Measurements from ENCODE around the gene ELAC1. TPM values are rescaled to one million over a fixed set of nuclear protein-coding genes. Genes with fewer than 3 reads are reported as not detected.
"Not testable (repeated sequence)": the region's sequence is repeated elsewhere in the genome, so short reads cannot be mapped to it uniquely, and the experiment has no call there.

ELAC1 gene
- total and polyA plus RNA-seq, 2 experiments from 2014 or later = 6.2 to 13.1 TPM

- Histone ChIP-seq H3K27me3 (replicated peaks; ENCODE audit: insufficient read depth) (no peaks in the 10 kb centered on the region; the same call in 1 of the 2 replicates), H4K20me1 (ENCODE audit: insufficient read depth) (no peaks in the 10 kb centered on the region), H3K9ac (no peak overlapping the region), H2AFZ (no peak overlapping the region), H3K79me2 (ENCODE audit: insufficient read depth) (no peaks in the 10 kb centered on the region), H3K9me3 (ENCODE audit: low read depth) (no peaks in the 10 kb centered on the region), H3K9me2 (ENCODE audit: insufficient read depth) (no peaks in the 10 kb centered on the region), H3K4me1 (ENCODE audit: insufficient read depth) (no peaks in the 10 kb centered on the region), H3K4me3 (no peak overlapping the region), H3K4me2 (ENCODE audit: unreplicated experiment) (no peak overlapping the region), H3K27ac (no peak overlapping the region), H3K36me3 (ENCODE audit: low read depth) (no peaks in the 10 kb centered on the region), H3F3A (ENCODE audit: insufficient read depth) (no peaks in the 10 kb centered on the region)
- 41 to 53% methylated on average over 1 of the region's 1 CpG for WGBS, 2 experiments (ENCODE audit: low coverage in 1 of 2, low lambda C conversion rate in 2 of 2, missing lambda C conversion rate in 2 of 2)
- in situ Hi-C loops (cut with MboI) = no loop called here
- DNase-seq = peak; percentile 25
- TF ChIP-seq EZH2 (IDR thresholded peaks at IDR 0.05; ENCODE audit: insufficient read depth, poor library complexity, severe bottlenecking) (no peak), EZH2phosphoT487 (IDR thresholded peaks at IDR 0.05; ENCODE audit: insufficient read depth, low read depth) (no peak)
These were observed 5.9 kb upstream of the ELAC1 start for GRCh38 chr18:50961974-50962373.

- Histone ChIP-seq H3K79me2 (ENCODE audit: insufficient read depth) (peaks cover 26% of the 10 kb centered on the region), H3K4me1 (ENCODE audit: insufficient read depth) (peaks cover 20% of the 10 kb centered on the region), H3K27ac (no peak overlapping the region), H3K9me2 (ENCODE audit: insufficient read depth) (no peaks in the 10 kb centered on the region), H3K36me3 (ENCODE audit: low read depth) (no peaks in the 10 kb centered on the region), H3K9me3 (ENCODE audit: low read depth) (no peaks in the 10 kb centered on the region), H3K27me3 (replicated peaks; ENCODE audit: insufficient read depth) (no peaks in the 10 kb centered on the region), H3K9ac (peak overlapping the region; percentile 96; the same call in 1 of the 2 replicates), H3K4me2 (ENCODE audit: unreplicated experiment) (peak overlapping the region; percentile 95), H3F3A (ENCODE audit: insufficient read depth) (peaks cover 28% of the 10 kb centered on the region), H2AFZ (no peak overlapping the region), H3K4me3 (peak overlapping the region; percentile 87; the same call in 1 of the 2 replicates), H4K20me1 (ENCODE audit: insufficient read depth) (no peaks in the 10 kb centered on the region)
- in situ Hi-C loops (cut with MboI) = no loop called here
- DNase-seq = no peak
- 53 to 66% methylated on average over 5 of the region's 5 CpGs for WGBS, 2 experiments (ENCODE audit: low coverage in 1 of 2, low lambda C conversion rate in 2 of 2, missing lambda C conversion rate in 2 of 2)
- TF ChIP-seq EZH2phosphoT487 (IDR thresholded peaks at IDR 0.05; ENCODE audit: insufficient read depth, low read depth) (no peak), EZH2 (IDR thresholded peaks at IDR 0.05; ENCODE audit: insufficient read depth, poor library complexity, severe bottlenecking) (no peak)
These were observed 1.6 kb downstream of the ELAC1 start for GRCh38 chr18:50969448-50969847.

GRCh38 chr18:50970006-50970405, 2.2 kb downstream of the ELAC1 start:
- WGBS, 2 experiments (ENCODE audit: low coverage in 1 of 2, low lambda C conversion rate in 2 of 2, missing lambda C conversion rate in 2 of 2) = 28 to 30% methylated on average over 2 of the region's 2 CpGs
- Histone ChIP-seq H3K27me3 (replicated peaks; ENCODE audit: insufficient read depth) (no peaks in the 10 kb centered on the region), H3K4me3 (no peak overlapping the region)

GRCh38 chr18:50972404-50972803, 4.6 kb downstream of the ELAC1 start:
- H3K9ac ChIP-seq; H3K27ac ChIP-seq; H3K9me2 ChIP-seq (ENCODE audit: insufficient read depth); H3K9me3 ChIP-seq (ENCODE audit: low read depth); in situ Hi-C loops (cut with MboI); H3K4me3 ChIP-seq; H3K4me2 ChIP-seq (ENCODE audit: unreplicated experiment); DNase-seq; H4K20me1 ChIP-seq (ENCODE audit: insufficient read depth); H2AFZ ChIP-seq; H3K27me3 ChIP-seq (replicated peaks; ENCODE audit: insufficient read depth); H3K36me3 ChIP-seq (ENCODE audit: low read depth): not testable (repeated sequence)
- peaks cover 26% of the 10 kb centered on the region for H3F3A ChIP-seq (ENCODE audit: insufficient read depth)
- 79 to 80% methylated on average over 5 of the region's 5 CpGs for WGBS, 2 experiments (ENCODE audit: low coverage in 1 of 2, low lambda C conversion rate in 2 of 2, missing lambda C conversion rate in 2 of 2)
- H3K4me1 ChIP-seq (ENCODE audit: insufficient read depth) = peaks cover 20% of the 10 kb centered on the region
- peaks cover 26% of the 10 kb centered on the region for H3K79me2 ChIP-seq (ENCODE audit: insufficient read depth)

More at GRCh38 chr18:50970006-50970405, 2.2 kb downstream of the ELAC1 start:
- Histone ChIP-seq H3K9ac (no peak overlapping the region), H3K4me2 (ENCODE audit: unreplicated experiment) (no peak overlapping the region), H3K9me2 (ENCODE audit: insufficient read depth) (no peaks in the 10 kb centered on the region), H3K9me3 (ENCODE audit: low read depth) (no peaks in the 10 kb centered on the region), H4K20me1 (ENCODE audit: insufficient read depth) (no peaks in the 10 kb centered on the region), H3K4me1 (ENCODE audit: insufficient read depth) (peaks cover 20% of the 10 kb centered on the region), H3F3A (ENCODE audit: insufficient read depth) (peaks cover 28% of the 10 kb centered on the region), H3K36me3 (ENCODE audit: low read depth) (no peaks in the 10 kb centered on the region), H2AFZ (no peak overlapping the region), H3K79me2 (ENCODE audit: insufficient read depth) (peaks cover 26% of the 10 kb centered on the region), H3K27ac (no peak overlapping the region)
- TF ChIP-seq EZH2 (IDR thresholded peaks at IDR 0.05; ENCODE audit: insufficient read depth, poor library complexity, severe bottlenecking) (no peak), EZH2phosphoT487 (IDR thresholded peaks at IDR 0.05; ENCODE audit: insufficient read depth, low read depth) (no peak)
- in situ Hi-C loops (cut with MboI) = no loop called here
- DNase-seq = no peak
